Left colon (tissue), 2 donors: ENCODE measurements around the gene FRS2. TPM values are rescaled to one million over a fixed set of nuclear protein-coding genes. Genes with fewer than 3 reads are reported as not detected.

ENCODE experiments used
- ATAC-seq: fragments of 200-7000 bp; cut with Tn5 transposase; one replicate; pipeline ENCODE4 v1.9.1; 2020; ENCODE audit warnings: mild to moderate bottlenecking, moderate library complexity
- DNase-seq, 2 donors: peaks; one replicate each; pipeline ENCODE4 v3.0.0-alpha.2; 2020
- intact Hi-C, 2 donors: fragments of 100-400 bp; cut with DNase I in 1 of 2; cut with micrococcal nuclease in 1 of 2; formaldehyde crosslinking; loops; one replicate each; pipeline versions ENCODE4 v1.11.2 to v1.14.0; 2022; cut with DNase I, micrococcal nuclease
- total RNA-seq, 2 donors: library from RNA; stranded (reverse); fragmentation: NEBNext Ultra II Directional; extraction: Animal tissue kit (Norgen Biotek cat#: 25700); gene quantifications; one replicate each; pipeline ENCODE4 v1.2.1, GENCODE V29; 2021
- donor health status: DM: no; HTN: no; CAD: no.
- donor health status: DM: yes; HTN: yes; CAD: no.

The FRS2 gene
- total RNA-seq, 2 donors from 2014 or later: 25.8 TPM

- intact Hi-C loops: no loop called here
- DNase-seq (no peak), ATAC-seq (no peak)
These were observed 20.9 kb downstream of the FRS2 start for GRCh38 chr12:69490920-69491643.

- no peak for DNase-seq
- no peak for ATAC-seq
- intact Hi-C loops: no loop called here
These were observed 22.6 kb downstream of the FRS2 start for GRCh38 chr12:69492739-69493138.

- ATAC-seq (no peak), DNase-seq (no peak)
- intact Hi-C loops: no loop called here
These were observed 24.9 kb downstream of the FRS2 start for GRCh38 chr12:69495071-69495470.

GRCh38 chr12:69497308-69498026, 27.3 kb downstream of the FRS2 start:
- ATAC-seq: peak; percentile 66
- no peak for DNase-seq
- intact Hi-C loops: no loop called here

- ATAC-seq: no peak
- intact Hi-C loops: no loop called here
These were observed 30.4 kb downstream of the FRS2 start for GRCh38 chr12:69500631-69501030.

GRCh38 chr12:69501154-69501895, 31.1 kb downstream of the FRS2 start:
- no peak for DNase-seq
- intact Hi-C loops: no loop called here
- ATAC-seq: no peak

More at GRCh38 chr12:69500631-69501030, 30.4 kb downstream of the FRS2 start:
- DNase-seq: no peak

- intact Hi-C loops: no loop called here
- no peak for ATAC-seq
- no peak for DNase-seq
These were observed 32.3 kb downstream of the FRS2 start for GRCh38 chr12:69502345-69503081.

GRCh38 chr12:69508091-69508490, 37.9 kb downstream of the FRS2 start:
- no peak for ATAC-seq
- no peak for DNase-seq
- intact Hi-C loops: no loop called here

- intact Hi-C loops: no loop called here
- DNase-seq: no peak
- no peak for ATAC-seq
These were observed 38.4 kb downstream of the FRS2 start for GRCh38 chr12:69508621-69509020.

- no peak for DNase-seq
- intact Hi-C loops: no loop called here
- no peak for ATAC-seq
These were observed 39.1 kb downstream of the FRS2 start for GRCh38 chr12:69509308-69509736.

GRCh38 chr12:69509904-69510827, 40.0 kb downstream of the FRS2 start:
- no peak for ATAC-seq
- intact Hi-C loops: no loop called here
- no peak for DNase-seq

- intact Hi-C loops: no loop called here
- DNase-seq (no peak), ATAC-seq (no peak)
These were observed 40.8 kb downstream of the FRS2 start for GRCh38 chr12:69511016-69511415.

GRCh38 chr12:69511469-69512267, 41.5 kb downstream of the FRS2 start:
- DNase-seq: no peak
- intact Hi-C loops: no loop called here
- no peak for ATAC-seq

GRCh38 chr12:69512820-69513219, 42.6 kb downstream of the FRS2 start:
- ATAC-seq: no peak
- intact Hi-C loops: no loop called here
- DNase-seq: no peak

- no peak for ATAC-seq
- intact Hi-C loops: no loop called here
- DNase-seq: no peak
These were observed 43.1 kb downstream of the FRS2 start for GRCh38 chr12:69513297-69513696.

GRCh38 chr12:69514111-69514510, 43.9 kb downstream of the FRS2 start:
- no peak for ATAC-seq
- no peak for DNase-seq
- intact Hi-C loops: no loop called here

GRCh38 chr12:69514845-69515244, 44.7 kb downstream of the FRS2 start:
- ATAC-seq: no peak

More at GRCh38 chr12:69514845-69515244, 44.7 kb downstream of the FRS2 start:
- intact Hi-C loops: no loop called here
- DNase-seq: no peak
